ENCODE data around the gene TMEM63C.
"Not testable (repeated sequence)": the region's sequence is repeated elsewhere in the genome, so short reads cannot be mapped to it uniquely, and the experiment has no call there.

Gene TMEM63C

DNA sequence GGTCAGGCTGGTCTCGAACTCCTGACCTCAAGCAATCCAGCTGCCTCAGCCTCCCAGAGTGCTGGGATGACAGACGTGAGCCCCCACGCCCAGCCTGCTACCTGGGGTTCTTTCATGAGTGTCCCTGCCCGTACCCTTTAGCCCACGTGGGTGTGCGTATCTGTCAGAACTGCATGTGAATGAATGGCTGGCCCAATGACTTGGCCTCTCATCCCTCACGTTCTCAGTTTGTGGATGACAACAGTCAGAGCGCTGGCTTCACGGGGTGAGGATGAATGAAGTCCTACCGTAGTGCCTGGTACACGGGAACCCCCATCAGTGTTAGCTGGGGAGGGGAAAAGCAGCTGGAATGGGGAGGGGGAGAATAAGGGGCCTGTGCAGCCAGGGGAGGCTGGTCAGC, 23.9 kb upstream of the TMEM63C start:
- no peak for DNase-seq

DNA sequence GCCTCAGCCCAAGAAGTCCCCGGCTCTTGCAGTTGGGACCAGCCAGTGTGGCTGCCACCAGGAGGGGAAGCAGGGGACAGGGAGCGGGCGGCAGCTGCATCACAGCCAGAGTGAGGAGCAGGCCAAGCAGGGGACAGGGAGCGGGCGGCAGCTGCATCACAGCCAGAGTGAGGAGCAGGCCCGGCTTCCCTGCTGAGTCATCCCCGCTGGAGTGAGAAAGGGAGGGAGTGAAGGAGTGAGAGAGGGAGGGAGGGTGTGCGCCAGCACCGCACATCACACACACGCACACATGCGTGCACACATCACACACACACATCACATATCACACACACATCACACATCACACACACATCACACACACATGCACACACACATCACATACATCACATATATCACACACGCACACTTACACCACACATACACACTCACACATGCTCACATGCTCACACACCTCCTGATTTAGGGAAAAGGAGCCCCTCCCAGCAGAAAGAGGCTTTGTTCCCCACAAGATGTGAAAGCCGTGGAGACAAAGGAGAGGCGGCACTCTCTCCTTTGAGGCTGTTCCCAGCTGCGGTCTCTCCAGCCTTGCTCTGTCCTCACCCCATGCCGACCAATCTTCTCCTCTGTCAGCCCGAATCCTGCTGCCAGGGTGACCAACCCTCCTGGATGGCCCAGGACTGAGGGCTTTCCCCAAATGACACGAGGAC, 23.3 kb upstream of the TMEM63C start:
- DNase-seq = no peak

DNA sequence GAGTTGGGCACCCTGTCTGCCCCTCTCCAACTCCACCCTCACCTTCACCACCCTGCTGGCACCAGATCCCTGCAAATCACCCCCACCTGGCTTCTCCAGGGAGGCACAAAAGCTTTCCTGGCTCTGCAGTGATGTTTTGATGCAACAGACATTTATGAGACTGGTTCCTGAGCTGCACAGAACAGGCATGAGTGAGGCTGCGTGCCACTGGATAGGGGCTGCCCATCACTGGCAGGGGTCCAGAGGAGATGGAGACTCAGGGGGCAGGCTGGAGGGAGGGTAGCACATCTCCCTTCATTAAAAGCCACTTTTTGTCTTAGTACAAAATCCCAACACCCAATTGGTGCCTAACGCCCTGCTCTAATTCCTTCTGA, 22.7 kb upstream of the TMEM63C start:
- no peak for DNase-seq

DNA sequence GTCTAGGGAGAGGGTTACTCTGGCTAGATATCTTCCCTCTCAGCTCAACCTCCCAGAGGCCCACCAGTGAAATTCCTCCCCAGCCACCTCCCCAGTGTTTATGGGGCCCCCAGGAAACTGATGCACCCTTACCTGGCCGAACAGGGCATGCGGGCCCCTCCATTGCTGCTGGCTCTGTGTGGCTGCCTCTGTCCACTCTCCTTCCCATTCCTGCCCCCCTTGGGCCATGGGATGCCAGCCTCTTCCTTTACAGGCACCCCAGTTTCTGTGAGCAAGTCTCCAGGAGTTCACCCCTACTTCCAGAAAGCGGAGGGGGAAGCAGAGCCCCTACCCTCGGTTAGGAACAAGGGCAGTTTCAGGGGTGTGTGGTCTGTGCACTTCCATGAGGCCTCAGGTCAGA, 20.6 kb upstream of the TMEM63C start:
- DNase-seq = no peak

DNA sequence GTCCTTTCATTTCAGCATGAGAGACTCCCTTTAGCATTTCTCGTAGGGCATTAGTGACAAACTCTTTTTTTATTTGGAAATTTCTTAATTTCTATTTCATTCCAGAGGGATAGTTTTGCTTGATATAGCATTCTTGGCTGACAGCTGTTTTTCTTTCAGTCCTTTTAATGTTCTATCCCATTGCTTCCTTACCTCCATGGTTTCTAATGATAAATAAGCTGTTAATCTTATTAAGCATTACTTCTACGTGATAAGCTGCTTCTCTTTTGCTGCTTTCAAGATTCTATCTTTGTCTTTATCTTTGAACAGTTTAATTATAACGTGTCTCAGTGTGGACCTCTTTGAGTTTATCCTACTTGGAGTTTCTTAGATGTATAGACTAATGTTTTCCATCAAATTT, 11.6 kb upstream of the TMEM63C start:
- no peak for DNase-seq

DNA sequence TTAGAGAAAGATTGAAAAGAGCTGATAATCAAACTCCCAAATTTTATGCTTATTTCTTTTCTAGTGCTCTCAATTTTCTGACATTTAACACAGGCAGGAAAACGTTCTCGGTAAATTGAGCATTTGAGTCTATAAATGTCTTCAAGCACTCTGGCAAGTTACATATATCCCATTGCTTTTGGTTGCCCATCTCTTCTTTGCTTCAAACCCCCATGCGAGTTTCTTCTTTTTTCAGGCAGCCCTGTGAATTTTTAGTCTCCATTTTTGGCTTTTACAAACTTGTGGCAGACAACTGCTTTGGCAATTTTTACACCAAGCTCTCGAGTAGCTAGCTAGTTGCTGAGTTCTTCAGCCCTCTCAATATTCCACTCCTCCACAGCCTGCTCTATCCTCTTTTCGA, 8.7 kb upstream of the TMEM63C start:
- no peak for DNase-seq

DNA sequence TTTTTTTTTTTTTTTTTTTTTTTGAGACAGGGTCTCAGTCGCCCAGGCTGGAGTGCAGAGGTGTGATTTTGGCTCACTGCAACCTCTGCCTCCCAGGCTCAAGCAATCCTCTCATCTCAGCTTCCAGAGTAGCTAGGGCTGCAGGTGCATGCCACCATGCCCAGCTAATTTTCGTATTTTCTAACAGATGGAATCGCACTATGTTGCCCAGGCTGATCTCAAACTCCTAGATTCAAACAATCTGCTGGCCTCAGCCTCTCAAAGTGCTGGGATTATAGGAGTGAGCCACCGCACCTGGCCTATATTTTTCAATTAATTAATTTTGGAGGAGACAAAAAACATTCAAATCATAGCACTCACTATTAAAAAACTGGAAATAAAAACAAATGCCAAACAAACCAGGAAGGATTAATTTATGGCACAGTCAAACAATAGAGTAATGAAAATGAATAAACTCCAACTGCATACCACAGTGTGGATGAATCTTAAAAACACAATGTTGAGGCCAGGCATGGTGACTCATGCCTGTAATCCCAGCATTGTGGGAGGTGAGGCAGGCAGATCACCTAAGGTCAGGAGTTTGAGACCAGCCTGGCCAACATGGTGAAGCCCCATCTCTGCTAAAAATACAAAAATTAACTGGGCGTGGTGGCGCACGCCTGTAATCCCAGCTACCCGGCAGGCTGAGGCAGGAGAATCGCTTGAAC, 7.5 kb upstream of the TMEM63C start:
- not testable (repeated sequence) for DNase-seq

DNA sequence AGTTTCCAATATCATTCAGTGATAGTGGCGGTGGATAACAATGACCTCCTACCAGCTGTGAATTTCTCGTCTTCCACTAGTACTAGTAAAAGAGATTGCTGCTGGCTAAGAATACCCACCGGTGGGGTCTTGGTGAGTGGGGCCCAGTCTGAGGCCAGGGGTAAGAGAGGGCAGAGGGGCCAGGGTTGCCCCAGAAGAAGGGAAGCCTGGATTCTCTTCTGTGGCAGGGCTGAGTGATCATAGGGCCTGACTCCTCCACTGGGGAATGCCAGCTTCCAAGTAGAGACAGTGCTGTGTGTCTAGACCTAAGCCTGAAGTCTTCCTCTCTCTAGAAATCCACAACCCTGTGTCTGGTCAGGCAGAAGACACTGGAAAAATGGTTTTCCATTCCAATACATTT, 5.8 kb upstream of the TMEM63C start:
- no peak for DNase-seq

DNA sequence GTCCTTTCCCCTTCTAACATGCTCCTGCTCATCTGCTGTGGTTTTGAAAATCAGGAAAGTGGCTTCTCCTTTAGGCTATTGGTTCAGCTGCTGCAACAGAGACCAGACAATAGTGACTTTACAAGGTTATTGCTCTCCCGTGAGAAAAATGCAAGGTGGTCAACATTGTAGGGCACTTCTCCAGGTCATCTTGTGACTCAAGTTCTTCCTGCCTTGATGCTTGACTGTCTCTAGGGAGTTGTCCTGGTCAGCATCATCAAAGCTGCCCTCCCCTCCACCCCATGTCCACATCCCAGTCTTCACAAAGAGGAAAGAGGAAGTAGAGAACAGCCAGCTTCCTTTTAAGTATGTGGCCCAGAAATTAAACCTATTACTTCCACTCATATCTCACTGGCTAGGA, 3.9 kb upstream of the TMEM63C start:
- no peak for DNase-seq

DNA sequence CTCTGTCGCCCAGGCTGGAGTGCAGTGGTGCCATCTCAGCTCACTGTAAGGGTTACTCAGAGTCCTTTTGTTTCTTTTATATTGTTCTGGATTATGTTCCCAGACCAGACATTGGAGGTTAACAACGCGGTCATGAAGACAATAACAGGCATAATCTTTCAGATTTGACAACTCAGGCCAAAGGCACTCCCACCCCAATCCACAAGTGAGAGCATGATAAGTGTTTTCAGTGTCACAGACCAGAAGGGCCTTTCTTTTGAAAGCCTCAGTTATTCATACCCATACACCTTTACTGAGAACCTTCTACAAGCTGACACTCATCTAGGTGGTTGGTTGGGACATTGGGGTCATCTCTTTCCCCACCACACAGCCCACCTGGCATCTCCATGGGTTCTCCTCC, 2.9 kb upstream of the TMEM63C start:
- DNase-seq = no peak

DNA sequence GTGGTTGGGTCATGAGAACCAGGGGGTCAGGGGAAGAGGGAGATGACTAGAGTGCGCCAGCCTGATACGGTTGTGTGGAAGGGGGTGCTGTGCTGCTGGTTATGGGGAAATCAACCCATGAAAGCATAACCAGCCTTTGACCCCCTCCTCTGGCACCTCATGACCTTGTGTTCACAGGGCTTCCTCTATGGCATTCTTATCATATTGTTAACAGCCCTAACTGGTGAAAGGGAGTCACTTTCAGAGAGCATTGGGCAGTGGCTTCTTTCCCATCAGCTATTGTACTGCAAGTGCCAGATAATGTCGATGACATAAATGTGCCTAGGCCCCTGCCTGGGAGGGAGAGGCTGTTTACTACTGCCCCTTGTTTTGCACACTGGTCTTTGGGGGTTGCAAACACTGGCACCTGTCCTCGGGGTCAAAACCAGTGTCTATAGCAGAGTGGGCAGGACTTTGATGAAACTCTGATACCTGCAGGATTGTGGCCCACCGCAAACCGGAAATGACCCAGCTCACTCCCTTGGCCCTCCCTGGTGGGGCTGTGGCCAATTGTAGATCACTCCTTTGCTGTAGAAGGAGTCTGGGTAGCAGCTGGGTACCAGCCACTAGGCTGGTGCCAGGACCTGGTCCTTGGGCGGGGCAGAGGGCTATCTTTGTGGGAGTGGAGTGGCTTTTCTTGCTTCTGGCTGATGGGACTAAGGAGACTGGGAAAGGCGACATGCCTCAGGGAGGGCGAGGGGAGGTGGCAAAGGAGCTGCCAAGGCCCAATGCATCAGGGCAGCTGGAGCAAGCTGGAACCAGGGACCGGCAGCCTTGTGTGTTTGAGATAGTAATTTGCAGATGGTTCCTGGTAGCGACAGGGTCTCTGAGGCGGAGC, 634 bp upstream of the TMEM63C start:
- DNase-seq = no peak

DNA sequence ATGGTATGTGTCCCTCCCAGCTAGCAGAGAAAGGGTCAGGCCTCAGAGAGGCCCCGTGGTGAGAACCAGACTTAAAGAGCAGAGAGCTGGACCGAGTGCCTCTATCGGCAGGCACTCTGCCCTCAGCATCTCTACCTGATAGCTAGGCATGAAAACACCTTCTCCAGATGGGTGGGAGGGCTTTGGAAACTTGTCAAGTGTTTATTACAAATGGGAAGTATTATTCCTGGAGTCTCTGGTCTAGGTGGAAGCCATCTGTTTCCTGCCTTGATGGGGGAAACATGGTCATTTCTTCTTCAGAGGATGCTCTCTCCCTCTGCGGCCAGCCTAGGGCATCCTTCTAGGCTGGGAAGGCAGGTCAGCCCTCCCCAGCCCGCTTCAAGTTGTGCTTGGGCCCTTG, 2.3 kb downstream of the TMEM63C start:
- no peak for DNase-seq

DNA sequence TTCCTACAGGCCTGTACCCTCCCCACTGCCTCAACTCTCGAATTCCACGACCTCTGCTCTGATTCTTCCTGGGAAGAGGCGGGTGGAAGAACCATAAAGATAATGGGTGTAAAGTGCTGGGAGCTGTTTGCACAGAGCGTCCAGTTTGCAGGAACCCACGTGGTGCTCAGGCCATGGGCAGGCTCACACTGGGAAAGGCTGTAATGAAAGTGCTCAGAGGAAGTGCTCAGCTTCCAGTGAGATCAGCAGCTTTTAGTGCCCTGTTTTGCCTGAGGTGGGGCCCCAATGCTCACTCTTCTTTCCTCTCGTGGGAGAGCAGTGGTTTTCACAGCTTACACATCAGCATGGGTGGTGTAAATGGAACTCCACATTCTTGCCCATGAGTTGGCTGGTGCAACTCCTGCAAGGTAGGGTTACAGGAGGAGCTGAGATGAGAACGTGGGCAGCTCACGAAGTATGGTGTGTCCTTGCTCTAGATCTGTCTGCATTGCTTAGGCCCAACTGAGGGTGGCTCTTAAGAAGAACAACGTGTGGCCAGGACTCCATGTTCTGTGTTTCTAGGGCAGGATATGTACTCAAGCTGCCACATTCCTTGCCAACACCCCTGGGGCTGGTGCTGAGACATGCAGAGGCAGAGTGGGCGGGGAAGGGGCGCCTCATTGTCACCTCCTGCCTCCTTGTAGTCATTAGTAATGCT, 2.9 kb downstream of the TMEM63C start:
- no peak for DNase-seq

DNA sequence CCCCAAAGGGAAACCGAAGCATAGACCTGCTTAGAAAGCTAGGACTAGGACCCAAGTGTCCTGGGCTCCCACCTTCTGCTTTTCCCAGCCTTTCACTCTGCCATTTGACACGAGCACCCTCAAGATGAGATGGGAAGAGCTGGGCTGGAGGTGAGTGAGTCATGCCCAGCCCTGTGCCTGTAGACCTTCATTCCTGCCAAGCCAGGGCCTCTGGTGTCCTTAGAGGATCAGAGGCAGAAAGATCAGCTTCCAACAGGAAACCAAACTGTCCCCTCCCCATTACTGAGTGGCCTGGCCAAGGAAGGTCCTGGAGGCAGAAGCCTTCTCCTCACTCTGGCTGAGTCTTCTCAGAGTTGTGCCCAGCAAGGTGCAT, 3.5 kb downstream of the TMEM63C start:
- DNase-seq = no peak

DNA sequence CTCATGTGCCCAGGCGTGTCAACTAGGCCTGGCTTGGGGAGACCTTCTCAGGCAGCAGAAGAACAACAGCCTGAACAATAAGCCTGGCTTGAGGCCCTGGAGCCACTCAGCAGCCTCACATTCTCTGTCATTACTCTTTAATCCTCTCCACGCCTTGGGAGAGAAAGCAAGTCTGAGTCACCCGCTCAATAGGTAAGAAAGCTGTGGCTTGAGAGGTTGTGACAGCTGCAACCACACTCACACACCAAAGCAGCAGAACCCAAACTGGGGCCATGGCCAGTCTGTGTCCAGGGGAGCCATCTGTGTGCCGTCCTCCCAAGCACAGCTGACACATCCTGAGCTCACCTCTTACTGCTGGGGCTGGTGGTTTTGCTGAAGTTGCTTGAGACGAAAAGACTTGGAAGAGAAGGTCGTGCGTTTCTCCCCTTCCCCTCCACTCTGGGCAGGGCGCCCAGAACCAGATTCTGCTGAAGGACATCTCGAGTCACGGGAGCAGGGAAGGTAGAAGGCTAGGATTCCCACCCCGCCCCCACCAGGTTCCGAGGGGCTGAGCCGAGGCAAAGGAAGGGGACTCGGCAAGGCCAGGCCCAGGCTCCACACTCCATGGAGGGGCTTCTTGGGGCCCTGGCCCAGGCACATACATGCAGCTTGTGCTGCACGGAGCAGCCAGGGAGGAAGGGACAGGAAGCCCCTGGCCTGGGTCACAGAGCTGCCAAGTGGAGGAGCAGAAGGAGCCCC, 5.5 kb downstream of the TMEM63C start:
- DNase-seq = no peak

DNA sequence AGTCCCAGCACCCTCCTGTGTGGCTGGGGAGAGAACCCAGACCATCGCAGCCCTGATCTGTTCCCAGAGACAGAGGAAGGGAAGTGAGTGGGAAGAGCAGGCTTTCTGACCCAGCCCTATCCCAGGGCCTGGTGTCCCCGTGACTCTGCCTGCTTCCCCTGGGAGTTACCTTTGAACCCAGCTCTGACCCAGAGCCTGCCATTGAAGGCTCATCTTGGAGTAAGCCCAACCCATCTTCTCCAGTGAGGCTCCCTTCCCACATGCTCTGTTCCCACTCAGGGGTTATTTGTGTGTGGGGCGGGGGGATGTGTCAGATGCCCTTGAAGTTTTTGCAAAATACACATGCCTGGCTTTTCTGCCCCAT, 6.0 kb downstream of the TMEM63C start:
- DNase-seq = no peak

DNA sequence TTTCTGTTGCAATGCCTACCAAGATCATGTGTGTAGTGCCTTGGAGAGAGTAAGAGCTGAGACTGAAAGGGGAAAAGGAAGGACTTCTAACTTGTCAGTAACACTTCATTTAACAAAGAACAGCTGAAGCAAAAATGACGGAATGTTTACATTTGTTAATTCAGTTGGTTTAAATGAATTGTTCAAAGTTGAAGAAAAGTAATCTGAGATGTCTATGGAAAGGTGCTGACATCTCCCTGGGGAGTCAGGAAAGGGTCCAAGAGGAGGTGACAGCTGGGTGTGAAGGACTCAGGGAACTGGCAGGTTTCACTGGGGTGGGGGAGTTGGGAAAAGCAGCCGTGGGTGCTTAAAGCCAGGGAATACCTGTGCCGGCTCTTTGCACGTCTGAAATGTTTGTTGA, 7.9 kb downstream of the TMEM63C start:
- DNase-seq = no peak

DNA sequence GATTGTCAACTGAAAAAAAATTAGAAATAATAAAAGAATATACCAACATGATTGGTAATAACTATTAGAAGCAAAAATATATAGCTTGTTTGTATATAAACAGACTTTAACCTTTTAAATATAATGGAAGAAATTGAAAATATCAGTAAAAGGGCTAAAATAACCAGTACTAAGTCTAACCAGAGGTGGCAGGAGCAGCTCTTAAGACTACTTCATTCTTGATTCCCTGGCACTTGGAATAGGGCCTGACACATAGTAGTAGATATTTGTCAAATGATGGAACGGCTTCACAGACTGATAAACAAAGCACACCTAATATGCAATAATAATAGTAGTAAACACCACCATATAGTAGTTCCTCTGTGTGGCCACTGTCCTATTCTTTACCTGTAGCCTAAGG, 9.4 kb downstream of the TMEM63C start:
- no peak for DNase-seq

DNA sequence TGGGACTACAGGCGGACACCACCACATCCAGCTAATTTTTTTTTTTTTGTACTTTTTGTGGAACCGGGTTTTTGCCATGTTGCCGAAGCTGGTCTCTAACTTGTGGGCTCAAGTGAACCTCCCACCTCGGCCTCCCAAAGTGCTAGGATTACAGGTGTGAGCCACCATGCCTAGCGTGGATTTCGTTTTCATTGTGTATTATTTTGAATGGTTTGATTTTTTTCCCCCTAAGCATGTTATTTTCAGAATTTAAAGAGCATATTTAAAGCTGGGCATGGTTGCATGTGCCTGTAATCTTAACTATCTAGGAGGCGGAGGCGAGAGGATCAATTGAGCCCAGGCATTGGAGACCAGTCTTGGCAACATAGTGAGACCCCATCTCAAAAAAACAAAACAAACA, 13.1 kb downstream of the TMEM63C start:
- no peak for DNase-seq

DNA sequence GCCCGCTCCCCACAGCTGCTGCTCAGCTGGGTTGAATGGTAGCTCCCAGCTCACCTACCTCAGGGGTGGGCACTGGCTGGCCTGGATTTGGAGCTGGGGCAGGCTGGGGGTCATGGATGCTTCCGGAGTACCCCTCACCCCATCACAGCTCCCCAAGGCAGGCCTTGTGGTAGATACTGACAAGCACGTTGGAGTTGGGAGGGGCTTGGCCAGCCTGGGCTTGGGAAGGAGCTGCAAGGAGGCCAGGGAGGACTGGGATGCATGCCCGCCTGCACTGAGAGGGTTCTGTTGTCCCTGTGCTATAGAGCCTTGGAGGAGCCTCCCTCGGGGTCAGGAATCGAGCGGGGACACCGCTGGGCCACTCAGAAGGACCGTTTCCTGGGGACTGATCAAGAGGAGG, 14.2 kb downstream of the TMEM63C start:
- DNase-seq = no peak

DNA sequence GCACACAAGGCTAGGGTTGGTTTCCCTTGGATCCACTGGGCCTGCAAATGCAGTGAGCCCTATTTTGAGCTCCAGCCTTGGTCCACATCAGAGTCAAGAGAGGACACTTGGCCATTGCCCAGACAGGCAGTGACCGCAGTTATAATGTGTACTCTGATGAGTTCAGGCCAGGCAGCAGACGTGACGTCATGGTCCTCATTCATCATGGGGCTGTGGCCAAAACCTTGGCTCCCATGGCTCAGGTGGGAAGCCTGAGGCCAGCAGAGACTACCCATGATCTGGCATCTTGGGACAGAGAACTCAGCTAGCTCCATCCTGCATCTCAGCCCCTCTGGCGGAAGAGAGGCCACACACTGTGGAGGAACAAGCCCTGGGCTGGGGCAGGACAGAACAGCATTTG, 16.4 kb downstream of the TMEM63C start:
- DNase-seq = no peak

DNA sequence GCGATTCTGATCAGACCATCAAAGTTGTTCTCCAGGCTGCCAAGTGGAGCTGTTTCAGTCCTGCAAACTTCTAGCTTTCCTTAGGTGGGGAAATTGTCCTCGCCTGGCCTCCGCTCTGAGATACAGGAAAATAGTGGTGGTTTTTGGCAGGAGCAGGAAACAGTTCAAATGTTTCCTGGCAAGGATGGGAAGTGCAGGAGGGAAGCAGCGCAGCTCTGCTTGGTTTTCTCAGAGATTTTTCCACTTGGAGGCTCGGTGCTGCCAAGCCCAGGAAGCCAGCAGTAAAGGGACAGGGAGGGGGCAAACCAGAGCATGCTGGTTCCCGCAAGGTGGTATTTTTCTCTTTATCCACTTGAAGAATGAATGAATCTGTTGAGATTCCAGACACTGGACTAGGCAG, 17.0 kb downstream of the TMEM63C start:
- DNase-seq = no peak

DNA sequence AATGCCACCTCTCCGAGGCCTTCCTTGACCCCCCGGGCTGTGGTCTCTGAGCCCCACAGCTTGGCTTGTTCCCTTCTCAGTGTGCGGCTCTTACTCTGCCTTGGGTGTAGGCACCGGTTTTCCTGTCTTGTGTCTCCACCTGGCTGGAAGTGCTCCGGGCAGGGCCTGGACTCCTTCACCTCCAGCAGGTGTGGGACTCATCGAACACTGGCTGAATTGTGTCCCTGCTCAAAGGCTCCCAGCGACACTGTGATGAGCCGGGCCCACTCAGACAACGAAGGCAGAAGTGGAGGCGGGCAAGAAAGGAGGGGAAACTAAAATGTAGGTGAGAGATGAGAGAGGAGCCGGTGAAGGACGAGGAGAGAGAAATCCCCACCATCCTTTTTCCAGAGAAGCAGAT, 18.0 kb downstream of the TMEM63C start:
- no peak for DNase-seq

Measured in activated CD4-positive, alpha-beta T cell treated with anti-CD3 and anti-CD28 coated beads, Interleukin-2, amount 50 U/mL, for 4 hours (primary cell).